NOMO-1 treated with dmso at 0.1 percent for 144 hours (cell line): ENCODE data around the gene ARRDC3.
"Not testable (repeated sequence)": the region's sequence is repeated elsewhere in the genome, so short reads cannot be mapped to it uniquely, and the experiment has no call there.

ENCODE experiments used
- DNase-seq: peaks from one replicate; lab custom pipeline; 2025; ENCODE audit not compliant: unreplicated experiment; lab: John Stamatoyannopoulos, UW

Gene ARRDC3

DNA sequence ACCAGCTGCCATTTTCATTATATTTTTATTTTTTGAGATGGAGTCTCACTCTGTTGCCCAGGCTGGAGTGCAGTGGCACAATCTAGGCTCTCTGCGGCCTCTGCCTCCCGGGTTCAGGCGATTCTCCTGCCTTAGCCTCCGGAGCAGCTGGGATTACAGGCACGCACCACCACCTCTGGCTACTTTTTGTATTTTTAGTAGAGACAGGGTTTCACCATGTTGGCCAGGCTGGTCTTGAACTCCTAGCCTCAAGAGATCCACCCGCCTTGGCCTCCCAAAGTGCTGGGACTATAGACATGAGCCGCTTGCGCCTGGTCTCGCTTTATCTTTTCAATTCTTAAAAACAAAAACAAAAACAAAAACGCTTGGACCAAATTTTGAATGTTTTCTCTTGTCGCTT, 2.5 kb upstream of the ARRDC3 start:
- not testable (repeated sequence) for DNase-seq

DNA sequence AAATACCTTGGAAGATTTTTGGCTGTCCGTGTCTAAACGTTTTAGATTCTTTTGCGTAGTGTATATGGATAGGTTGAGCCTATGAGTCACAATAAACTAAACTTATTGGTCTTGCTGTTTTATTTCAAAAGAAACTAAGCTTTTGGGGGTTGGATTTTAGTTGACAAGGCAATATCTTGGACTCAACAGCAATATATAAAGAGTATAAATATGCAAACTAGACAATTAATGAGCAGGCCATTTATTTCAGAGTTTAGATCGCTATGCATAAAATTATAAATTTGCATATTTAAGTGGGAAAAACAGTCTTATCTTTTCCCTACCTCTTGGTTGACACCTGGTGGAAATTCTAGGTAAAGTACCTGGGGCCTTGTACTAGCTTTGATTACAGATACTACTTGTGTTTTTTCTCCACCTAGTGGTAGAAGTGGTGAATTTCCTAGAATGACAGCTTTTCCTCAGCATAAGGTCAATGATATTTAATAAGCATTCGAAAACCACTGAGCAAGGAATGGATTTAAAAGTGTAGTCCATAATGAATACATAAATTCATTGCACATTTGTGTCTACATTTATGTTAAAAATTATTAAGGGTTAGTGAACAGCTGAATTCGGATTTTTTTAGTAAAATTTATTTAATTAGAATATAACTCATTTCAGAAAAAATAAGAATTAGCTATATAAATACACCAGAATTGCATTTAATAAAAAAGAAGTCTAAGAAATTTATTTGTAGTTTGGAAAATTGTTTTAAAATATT, 1.7 kb upstream of the ARRDC3 start:
- peak; percentile 56 for DNase-seq

DNA sequence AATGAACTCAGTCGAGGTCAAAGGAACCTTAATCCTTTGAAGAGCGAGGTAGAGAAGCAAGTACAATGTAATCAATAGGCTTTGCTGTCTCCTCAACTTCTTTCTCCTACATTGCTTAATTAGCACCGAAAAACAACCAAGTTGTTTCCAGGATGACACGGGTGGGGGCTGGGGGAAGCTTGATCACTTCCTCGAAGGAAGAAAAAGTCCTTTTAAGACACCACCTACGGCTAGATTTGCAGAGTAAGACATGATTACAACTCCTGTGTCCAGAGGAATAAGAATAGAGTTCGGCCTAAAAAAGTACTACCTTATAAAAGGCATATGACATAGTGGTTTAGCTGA, 811 bp upstream of the ARRDC3 start:
- no peak for DNase-seq

DNA sequence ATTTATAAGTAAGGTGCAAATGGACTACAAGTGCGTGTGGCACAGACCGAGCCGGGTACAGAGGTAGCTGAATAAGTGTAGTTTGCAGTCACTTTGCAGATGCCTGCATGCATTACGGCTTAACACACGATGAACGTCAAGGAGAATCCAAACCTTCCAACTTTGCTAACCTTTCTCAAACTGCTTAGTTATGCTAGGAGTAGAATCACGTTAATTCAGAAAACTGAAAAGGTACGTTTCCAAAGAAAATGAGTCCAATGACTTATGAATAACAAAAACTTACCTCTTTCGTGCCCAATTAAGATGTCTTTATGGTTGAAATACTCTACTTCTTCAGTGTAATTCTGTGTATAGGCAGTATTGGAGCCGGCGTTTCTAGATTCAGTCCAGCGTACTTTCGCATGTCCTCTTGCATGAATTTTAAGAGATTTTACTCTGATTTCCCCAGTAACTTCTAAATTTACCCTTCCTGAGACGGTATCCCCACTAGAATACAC, 539 bp downstream of the ARRDC3 start:
- peak; percentile 28 for DNase-seq

DNA sequence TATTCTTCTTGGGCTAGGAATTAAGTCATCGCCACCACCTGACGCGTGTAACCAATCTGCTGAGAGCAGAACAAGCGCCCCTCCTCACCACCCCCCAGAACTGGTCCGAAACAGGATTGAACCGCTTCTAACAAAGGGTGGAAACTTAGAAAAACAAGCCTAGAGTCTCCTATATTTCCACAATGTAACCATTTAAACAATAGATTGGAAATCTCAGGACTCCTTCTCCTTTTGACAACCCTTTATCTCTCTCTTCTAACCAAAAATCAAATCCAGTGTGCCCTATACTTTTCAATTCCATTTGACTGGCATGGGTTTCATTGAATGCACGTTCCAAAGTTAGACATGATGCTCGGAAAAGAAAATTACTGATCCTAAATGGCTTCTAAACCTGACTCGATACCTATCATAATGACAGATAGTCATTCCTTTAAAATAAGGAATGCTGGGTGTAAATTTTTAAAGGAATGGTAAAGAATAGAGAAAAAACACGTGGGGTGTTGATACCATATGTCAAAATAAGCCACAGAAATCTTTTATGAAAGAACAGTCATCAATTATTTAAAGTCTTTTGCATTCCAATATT, 1.2 kb downstream of the ARRDC3 start:
- DNase-seq: peak; percentile 77

DNA sequence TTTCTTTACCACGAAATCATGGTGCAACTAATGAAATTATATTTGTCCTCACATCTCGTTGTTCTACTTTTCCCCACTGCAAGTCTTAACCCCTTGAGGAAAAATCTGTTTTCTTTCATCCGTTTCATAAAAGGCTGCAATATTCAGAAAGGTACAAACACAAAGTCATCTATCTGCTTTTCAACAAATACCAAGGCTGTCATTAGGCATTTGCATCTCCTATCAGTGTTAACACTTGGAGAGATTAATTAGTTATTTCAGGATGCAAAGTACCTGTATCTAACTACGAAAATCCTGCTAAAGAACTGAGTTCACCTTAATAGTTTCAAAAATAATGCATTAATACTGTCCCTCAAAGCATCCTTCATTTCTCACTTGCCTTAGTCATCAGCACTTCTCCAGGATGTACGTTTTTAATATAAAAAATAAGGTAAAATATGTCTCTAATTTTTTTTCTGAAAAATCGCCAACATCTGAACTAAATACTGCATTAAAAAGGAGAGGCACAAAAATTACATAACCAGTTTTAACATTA, 1.8 kb downstream of the ARRDC3 start:
- DNase-seq: no peak

DNA sequence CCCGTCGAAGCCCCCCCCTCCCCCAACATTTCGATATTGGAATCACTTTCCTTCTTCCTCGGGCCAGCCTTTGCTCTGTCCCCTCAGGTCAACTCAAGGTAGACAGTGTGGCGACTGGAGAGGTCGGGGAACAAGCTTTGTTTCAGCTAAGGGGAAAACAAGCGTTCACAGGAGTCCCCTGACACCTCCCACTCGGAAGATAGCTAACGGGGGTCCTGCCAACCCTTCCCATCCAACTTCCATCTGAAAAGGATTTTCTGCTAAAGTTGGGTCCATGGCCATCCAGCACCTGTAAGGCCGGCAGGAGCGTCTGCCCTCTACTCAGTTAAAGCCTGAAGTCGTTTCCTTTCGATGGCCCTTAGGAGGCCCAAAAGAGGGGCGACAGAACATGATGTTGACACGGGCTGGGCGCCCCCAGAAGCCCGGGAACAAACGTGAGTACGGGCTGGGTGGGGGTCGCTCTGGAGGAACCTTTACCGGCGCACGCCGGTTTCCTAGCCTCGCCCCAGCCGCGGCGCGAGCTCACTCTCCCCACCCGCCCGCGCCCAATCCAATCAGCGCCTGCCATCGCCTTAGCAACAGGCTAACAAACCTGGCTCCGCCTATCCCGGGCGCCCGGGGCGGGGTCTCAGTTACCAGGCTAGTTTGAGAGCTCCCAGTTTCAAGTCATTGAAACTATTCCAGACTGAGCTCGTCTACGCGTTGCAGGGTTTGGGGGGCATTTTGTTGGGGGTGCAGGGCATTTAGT, 2.5 kb downstream of the ARRDC3 start:
- DNase-seq: peak; percentile 90

DNA sequence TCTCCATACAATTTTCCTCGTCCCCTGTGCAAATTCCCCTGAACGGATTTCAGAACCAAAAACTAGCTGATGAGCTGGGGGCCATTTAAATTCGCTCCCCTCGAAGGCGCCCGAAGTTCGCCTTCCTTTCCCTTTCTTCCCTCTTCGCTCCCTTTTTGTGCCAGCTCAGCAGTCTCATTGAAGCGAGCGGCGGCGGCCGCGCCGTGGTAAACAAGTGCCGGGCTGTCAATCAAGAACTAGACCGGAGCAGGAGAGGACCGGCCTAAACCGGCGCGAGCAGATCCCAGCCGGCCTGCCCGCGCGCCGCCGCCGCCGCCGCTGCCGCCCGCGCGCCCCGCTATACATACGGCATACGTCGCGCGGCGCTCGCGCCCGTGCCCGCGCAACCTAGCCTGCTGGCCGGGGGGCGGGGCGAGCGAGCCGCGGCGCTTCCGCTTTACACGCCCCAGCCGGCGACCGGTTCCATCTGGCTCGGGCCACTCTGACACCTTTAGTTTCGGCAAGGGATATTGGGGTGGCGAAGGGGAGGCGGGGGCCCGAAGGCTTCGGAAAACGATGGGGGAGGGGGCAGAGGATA, 3.1 kb downstream of the ARRDC3 start:
- DNase-seq: peak; percentile 93

DNA sequence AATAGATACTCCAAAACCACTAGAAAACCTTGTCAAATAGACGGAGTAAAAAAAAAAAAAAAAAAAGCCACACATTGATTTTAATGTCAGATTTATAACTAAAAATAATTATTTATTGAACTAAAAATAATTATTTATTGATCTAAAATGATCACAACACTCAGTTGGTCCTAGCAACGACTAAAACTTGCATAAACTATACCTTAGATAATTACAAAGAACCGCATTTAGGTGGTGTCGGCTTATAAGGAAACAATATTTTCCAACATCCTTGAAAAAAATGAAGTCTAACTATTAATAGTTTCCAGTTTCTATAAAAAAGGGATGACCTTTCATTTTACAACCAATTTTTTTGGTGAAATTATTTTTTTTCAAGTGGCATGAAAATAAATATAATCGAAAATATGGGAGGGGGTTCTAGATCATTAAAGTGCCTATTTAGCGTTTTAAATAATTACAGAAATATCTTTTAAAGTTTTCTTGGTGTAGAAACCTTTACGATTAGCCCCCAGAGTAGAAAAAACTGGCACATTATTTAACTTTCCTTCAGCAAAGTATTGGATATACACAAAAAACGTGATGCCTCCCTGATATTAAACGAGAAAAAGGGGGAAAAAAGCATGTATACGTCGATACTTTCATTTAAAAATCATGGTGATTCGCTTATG, 3.7 kb downstream of the ARRDC3 start:
- no peak for DNase-seq

DNA sequence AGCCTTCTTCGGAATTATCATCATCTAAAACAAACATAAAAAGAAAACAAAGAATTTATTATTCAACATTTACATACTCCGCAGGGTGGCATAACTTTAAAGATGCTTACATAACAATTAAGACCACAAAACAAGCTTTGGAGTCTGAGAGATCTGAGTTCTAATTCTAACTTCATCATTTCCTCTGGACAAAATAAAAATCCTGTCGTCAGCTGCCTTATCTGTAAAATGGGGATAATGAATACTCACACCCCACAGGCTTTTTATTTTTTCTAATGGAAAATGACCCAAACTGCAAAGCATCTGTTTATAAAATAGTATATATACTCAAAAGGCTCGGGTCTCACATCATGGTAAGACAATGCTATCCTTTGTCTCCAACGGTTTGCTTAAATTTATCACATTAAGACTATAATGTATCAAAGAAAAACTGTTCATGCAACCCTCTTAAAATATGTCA, 4.3 kb downstream of the ARRDC3 start:
- no peak for DNase-seq

DNA sequence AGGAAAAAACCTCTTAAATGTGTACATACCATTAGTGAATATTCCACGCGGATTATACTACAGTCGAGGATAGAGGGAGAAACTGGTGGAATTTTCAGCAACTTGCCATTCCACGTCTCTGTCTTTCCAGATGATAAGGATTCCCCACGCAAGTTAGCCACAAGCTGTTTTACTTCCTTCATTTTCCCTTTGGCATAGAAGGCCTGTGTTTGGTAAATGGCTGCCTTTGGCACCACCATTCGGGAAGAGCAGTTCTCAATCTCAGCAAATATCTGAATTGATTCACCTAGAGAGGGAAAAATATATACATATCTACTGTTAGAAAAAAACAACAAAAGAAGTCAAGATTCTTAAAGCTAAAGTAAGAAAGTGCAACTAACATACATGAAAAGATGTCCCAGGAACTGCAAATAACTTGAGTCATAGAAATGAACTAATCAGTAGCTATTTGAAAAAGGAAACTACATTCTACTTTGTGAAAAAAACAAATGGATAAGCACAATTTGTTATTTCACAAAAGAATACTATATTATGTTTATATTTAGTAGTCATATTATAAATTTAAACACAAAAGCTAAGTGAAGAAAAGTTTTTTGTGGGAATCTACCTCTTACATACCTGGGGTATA, 8.1 kb downstream of the ARRDC3 start:
- DNase-seq: no peak

DNA sequence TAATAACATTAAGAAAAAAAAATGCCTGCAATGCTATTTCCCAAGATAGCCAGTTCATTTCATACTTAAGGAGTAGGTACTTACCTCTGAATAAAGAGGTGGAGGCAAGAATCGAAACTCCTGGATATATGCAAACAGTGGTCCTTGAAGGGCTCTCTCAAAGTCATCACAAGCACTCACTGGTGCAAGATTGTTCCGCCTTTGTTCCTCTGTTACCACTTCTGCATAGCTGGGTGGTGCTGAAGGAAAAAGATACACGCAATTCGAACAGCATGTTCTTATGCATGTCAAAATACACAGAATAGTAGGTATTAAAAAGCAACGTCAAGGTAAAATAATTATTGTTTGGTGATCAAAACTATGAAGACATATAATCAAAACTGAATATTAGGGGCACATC, 9.5 kb downstream of the ARRDC3 start:
- DNase-seq: no peak

DNA sequence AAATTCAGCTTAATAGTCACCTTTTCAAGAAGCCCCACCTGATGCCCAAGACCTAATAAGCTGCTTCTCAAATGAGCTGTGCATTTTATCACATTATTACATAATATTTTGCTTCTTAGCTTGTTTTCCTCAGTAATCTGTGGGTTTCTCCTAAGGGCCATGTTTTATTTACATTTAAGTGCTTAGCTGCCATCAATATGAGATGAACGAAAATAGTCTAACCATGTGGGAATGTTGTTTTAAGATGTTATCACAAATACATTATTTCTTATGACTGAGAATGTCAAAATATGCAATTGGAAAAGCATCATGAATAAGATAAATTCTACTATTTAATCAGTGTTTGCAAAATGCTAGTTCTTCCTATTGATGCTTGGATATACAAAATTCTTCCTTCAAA, 10.1 kb downstream of the ARRDC3 start:
- no peak for DNase-seq

DNA sequence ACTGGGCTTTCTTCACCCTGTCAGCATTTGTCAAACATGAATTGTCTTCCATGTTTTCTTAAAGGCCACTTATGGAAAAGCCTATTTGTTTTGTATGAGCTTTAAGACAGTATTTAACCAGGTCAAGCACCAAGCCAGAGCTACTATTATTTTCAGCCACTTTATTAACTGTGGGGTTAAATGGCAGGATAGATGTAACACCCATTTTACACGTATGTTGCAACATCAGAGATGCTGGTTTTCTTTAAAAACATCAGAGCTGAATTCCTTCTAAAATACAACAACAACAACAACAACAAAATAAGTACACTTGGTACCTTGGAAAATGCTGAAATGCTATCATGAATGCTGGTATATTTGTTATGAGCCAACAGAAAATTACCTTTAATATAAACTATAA, 13.6 kb downstream of the ARRDC3 start:
- DNase-seq: no peak

DNA sequence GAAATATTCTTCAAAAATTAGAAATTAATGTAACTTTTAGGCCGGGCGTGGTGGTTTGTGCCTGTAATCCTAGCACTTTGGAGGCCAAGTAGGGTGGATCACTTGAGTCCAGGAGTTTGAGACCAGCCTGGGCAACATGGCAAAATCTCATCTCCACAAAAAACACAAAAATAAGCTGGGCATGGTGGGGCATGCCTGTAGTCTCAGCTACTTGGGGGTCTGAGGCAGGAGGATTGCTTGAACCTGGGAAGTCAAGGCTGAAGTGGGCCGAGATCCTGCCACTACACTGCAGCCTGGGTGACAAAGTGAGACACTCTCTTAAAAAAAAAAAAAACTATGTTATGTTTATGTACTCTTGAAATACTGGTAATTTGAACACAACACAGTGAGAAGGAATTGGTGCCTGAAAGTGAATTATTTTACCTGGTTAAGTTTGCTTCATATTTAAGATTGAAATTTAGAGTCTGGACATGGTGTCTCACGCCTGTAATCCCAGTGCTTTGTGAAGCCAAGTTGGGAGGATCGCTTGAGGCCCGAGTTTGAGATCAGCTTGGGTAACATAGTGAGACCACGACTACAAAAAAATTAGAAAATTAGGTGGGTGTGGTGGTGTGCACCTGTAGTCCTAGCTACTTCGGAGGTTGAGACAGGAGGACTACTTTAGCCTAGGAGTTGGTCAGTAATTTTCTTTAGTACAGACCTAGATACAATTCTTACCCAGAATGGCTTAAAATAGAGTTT, 15.0 kb downstream of the ARRDC3 start:
- no peak for DNase-seq

DNA sequence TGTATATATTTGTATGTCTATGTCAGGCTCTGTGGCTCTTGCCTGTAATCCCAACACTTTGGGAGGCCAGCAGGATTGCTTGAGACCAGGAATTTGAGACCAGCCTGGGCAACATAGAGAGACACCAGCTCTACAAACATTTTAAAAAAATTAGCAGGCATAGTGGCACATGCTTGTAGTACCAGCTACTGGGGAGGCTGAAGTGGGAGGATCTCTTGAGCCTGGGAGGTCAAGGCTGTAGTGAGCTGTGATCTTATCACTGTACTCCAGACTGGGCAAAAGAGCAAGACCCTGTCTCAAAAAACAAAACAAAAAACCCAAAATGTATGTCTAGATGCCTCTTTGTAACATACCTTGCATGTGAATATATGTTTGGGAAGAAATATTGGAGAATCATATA, 15.8 kb downstream of the ARRDC3 start:
- no peak for DNase-seq

DNA sequence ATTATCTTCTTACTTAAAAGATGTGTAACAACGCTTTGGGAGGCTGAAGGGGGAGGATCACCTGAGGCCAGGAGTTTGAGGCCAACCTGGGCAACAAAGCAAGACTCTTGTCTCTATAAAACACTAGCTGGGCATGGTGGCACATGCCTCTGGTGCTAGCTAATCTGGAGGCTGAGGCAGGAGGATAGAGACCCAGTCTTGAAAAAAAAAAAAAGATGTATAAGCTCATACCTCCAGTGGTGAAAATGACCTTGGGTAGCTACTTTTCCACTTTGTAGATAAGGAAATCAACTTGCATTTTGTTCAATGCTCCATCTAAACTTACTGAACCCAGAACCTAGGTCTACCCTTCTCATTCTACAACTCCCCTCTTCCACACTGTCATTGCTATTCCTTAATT, 16.6 kb downstream of the ARRDC3 start:
- DNase-seq: no peak

DNA sequence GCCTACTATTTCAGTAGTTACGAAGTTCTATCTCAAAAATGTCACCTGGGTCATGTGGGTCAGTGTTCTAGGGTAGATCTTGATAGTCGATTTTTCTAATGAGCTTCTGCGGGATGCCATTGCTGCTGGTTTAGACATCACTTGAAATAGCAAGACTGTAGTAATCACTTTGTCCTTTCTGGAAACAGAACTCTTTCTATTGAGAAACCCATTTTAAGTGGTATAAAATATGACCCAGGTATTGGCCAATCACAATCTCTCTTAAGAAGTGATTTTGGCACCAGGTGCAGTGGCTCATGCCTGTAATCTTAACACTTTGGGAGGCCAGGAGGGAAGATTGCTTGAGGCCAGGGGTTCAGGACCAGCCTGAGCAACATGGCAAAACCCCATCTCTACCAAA, 17.6 kb downstream of the ARRDC3 start:
- DNase-seq: no peak

DNA sequence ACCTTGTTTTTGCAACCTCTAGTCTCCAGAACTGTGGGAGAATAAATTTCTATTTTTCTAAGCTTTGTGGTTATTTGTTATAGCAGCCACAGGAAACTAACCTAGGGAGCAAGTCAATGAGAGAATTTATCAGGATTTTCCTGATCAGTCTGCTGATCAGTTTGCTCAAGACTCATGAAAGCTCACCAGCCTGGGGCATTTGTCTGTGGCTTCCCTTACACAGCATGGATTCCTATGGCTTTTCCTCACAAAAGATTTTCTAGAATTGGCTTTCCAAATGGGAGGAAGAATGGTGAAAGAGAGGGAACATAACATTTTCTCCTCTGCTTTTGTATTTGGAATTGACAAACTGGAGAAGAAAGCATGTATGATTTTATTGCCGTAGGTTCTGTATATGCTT, 20.2 kb downstream of the ARRDC3 start:
- no peak for DNase-seq

DNA sequence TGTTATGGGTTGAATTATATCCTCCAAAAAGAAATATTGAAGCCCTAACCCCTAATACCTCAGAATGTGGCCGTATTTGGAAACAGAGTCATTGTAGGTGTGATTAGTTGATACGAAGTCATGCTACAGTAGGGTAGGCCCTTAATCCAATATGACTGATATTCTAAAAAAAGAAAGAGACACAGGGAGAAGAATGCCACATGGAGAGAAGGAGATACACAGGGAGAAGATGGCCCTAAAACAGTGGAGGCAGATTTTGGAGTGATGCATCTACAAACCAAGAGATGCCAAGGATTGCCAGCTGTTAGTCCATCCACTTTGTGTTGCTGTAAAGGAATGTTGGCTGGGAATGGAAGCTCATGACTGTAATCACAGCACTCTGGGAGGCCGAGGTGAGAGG, 21.3 kb downstream of the ARRDC3 start:
- no peak for DNase-seq
